CD8-positive, alpha-beta memory T cell (primary cell): ENCODE data around the gene ALLC. TPM values are rescaled to one million over a fixed set of nuclear protein-coding genes. Genes with fewer than 3 reads are reported as not detected.
"Not testable (repeated sequence)": the region's sequence is repeated elsewhere in the genome, so short reads cannot be mapped to it uniquely, and the experiment has no call there.

ENCODE experiments used
- CTCF ChIA-PET: fragments of 350-600 bp; sonication (Branson Sonifier 250); formaldehyde crosslinking; loops from one replicate; lab custom pipeline; 2021; ENCODE audit warnings: antibody characterized with exemption; lab: Charles Lee
- POLR2A ChIA-PET: fragments of 350-600 bp; sonication (Branson Sonifier 250); formaldehyde crosslinking; loops from one replicate; lab custom pipeline; 2021; ENCODE audit warnings: antibody characterized with exemption; lab: Charles Lee
- DNase-seq, 5 donors: peaks; one replicate each; pipeline versions ENCODE4 v3.0.0 to v3.0.0-alpha.2; 2020 to 2022; ENCODE audit warnings: mixed read lengths in 1 of 5
- H3K27ac ChIP-seq: one replicate; pipeline ENCODE4 v1.7.0; 2013; ENCODE audit warnings: low read depth, mild to moderate bottlenecking, low read length, moderate library complexity
- H3K27me3 ChIP-seq: 2 replicates; pipeline ENCODE4 v1.7.0; 2013; ENCODE audit warnings: low read length, mild to moderate bottlenecking; ENCODE audit not compliant: insufficient read depth, poor library complexity, severe bottlenecking
- H3K36me3 ChIP-seq: 2 replicates; pipeline ENCODE4 v1.7.0; 2013; ENCODE audit warnings: mild to moderate bottlenecking, low read length, moderate library complexity; ENCODE audit not compliant: insufficient read depth
- H3K4me1 ChIP-seq: 2 replicates; pipeline ENCODE4 v1.7.0; 2013; ENCODE audit warnings: mild to moderate bottlenecking, low read length, moderate library complexity; ENCODE audit not compliant: insufficient read depth
- H3K4me3 ChIP-seq: 2 replicates; pipeline ENCODE4 v1.7.0; 2013; ENCODE audit warnings: mild to moderate bottlenecking, low read length
- H3K9me3 ChIP-seq: 2 replicates; pipeline ENCODE4 v1.7.0; 2013; ENCODE audit warnings: mild to moderate bottlenecking, low read length
- H3K27ac Mint-ChIP-seq, 8 donors: one replicate each; pipeline ENCODE4 v1.8.0; 2020 to 2021; ENCODE audit warnings: mixed read lengths in 8 of 8, mild to moderate bottlenecking in 6 of 8, inconsistent platforms in 3 of 8, moderate library complexity in 3 of 8
- H3K27me3 Mint-ChIP-seq, 2 donors: one replicate each; pipeline ENCODE4 v1.8.0; 2020 to 2021; ENCODE audit warnings: mixed read lengths in 2 of 2, mild to moderate bottlenecking in 1 of 2, moderate library complexity in 1 of 2
- H3K36me3 Mint-ChIP-seq, 3 donors: one replicate each; pipeline ENCODE4 v1.8.0; 2020 to 2021; ENCODE audit warnings: mixed read lengths in 3 of 3, inconsistent platforms in 1 of 3, mild to moderate bottlenecking in 1 of 3
- H3K4me1 Mint-ChIP-seq, 3 donors: one replicate each; pipeline ENCODE4 v1.8.0; 2020 to 2021; ENCODE audit warnings: mixed read lengths in 3 of 3, inconsistent platforms in 1 of 3, mild to moderate bottlenecking in 1 of 3
- H3K4me3 Mint-ChIP-seq, 7 donors: one replicate each; pipeline ENCODE4 v1.8.0; 2020 to 2021; ENCODE audit warnings: mixed read lengths in 7 of 7, mild to moderate bottlenecking in 6 of 7, moderate library complexity in 4 of 7, inconsistent platforms in 2 of 7
- H3K9me3 Mint-ChIP-seq, 5 donors: one replicate each; pipeline ENCODE4 v1.8.0; 2020 to 2022; ENCODE audit warnings: mixed read lengths in 5 of 5, mild to moderate bottlenecking in 3 of 5, moderate library complexity in 2 of 5, inconsistent platforms in 1 of 5
- polyA plus RNA-seq: library from polyadenylated mRNA; unstranded; fragments of 300-500 nt; fragmentation: Illumina TruSeq; gene quantifications from one replicate; pipeline ENCODE4 v1.2.3, GENCODE V29; 2021
- total RNA-seq, 2 experiments: library from RNA; stranded (reverse); gene quantifications; one replicate each; pipeline ENCODE4 v1.2.3, GENCODE V29; 2021

Gene ALLC
- total and polyA plus RNA-seq, 3 experiments from 2014 or later = not detected

- Histone ChIP-seq H3K27ac (no peak overlapping the region), H3K36me3 (no peaks in the 10 kb centered on the region), H3K4me1 (no peaks in the 10 kb centered on the region), H3K27me3 (no peaks in the 10 kb centered on the region), H3K4me3 (no peak overlapping the region), H3K9me3 (no peaks in the 10 kb centered on the region)
- H3K27me3 Mint-ChIP-seq = peaks cover 3 to 4% of the 10 kb centered on the region in 2 donors
- no peaks in the 10 kb centered on the region for H3K4me1 Mint-ChIP-seq
- ChIA-PET CTCF (no interaction called here), POLR2A (no interaction called here)
- H3K9me3 Mint-ChIP-seq = peaks cover 0 to 2% (median 0%) of the 10 kb centered on the region in 5 donors
- no peak overlapping the region for H3K27ac Mint-ChIP-seq
- H3K36me3 Mint-ChIP-seq = no peaks in the 10 kb centered on the region
- no peak overlapping the region for H3K4me3 Mint-ChIP-seq
- peak in 1 of 5 donors; percentile 43 for DNase-seq
Measured at GRCh38 chr2:3634596-3635121, 23.3 kb upstream of the ALLC start.

- peak in 1 of 5 donors; percentile 26 for DNase-seq
- no peaks in the 10 kb centered on the region for H3K9me3 ChIP-seq
- peaks cover 0 to 2% (median 0%) of the 10 kb centered on the region in 5 donors for H3K9me3 Mint-ChIP-seq
- no peaks in the 10 kb centered on the region for H3K4me1 Mint-ChIP-seq
- POLR2A ChIA-PET = no interaction called here
- H3K4me3 ChIP-seq = no peak overlapping the region
- no peaks in the 10 kb centered on the region for H3K36me3 ChIP-seq
- CTCF ChIA-PET = interaction anchor here (0.9 kb wide), 1 partner anchor 212 kb away, joined by 3 read pairs; no protein-coding TSS in a partner anchor
- H3K27me3 Mint-ChIP-seq = peaks cover 3 to 4% of the 10 kb centered on the region in 2 donors
- H3K27me3 ChIP-seq = no peaks in the 10 kb centered on the region
- H3K4me1 ChIP-seq = no peaks in the 10 kb centered on the region
- H3K36me3 Mint-ChIP-seq = no peaks in the 10 kb centered on the region
- no peak overlapping the region for H3K27ac ChIP-seq
- H3K27ac Mint-ChIP-seq = no peak overlapping the region
- H3K4me3 Mint-ChIP-seq = no peak overlapping the region
Measured at GRCh38 chr2:3635171-3635974, 22.6 kb upstream of the ALLC start.

GRCh38 chr2:3635975-3636327, 22.0 kb upstream of the ALLC start:
- H3K27me3 Mint-ChIP-seq, H3K36me3 Mint-ChIP-seq, H3K27ac ChIP-seq, POLR2A ChIA-PET, H3K4me3 ChIP-seq, H3K36me3 ChIP-seq, H3K27ac Mint-ChIP-seq, H3K4me3 Mint-ChIP-seq, H3K9me3 Mint-ChIP-seq, H3K27me3 ChIP-seq, H3K9me3 ChIP-seq, H3K4me1 Mint-ChIP-seq, H3K4me1 ChIP-seq: not testable (repeated sequence)
- peak in 1 of 5 donors; percentile 30 for DNase-seq
- CTCF ChIA-PET = interaction anchor here (0.9 kb wide), 1 partner anchor 212 kb away, joined by 3 read pairs; no protein-coding TSS in a partner anchor

GRCh38 chr2:3636586-3637310, 21.3 kb upstream of the ALLC start:
- Histone ChIP-seq H3K9me3 (no peaks in the 10 kb centered on the region), H3K4me1 (no peaks in the 10 kb centered on the region), H3K27ac (no peak overlapping the region), H3K36me3 (no peaks in the 10 kb centered on the region), H3K4me3 (no peak overlapping the region), H3K27me3 (no peaks in the 10 kb centered on the region)
- peaks cover 0 to 2% (median 0%) of the 10 kb centered on the region in 5 donors for H3K9me3 Mint-ChIP-seq
- peaks cover 3 to 4% of the 10 kb centered on the region in 2 donors for H3K27me3 Mint-ChIP-seq
- H3K36me3 Mint-ChIP-seq = no peaks in the 10 kb centered on the region
- peak in 1 of 5 donors; percentile 30 for DNase-seq
- ChIA-PET CTCF (no interaction called here), POLR2A (interaction anchor here (0.7 kb wide), 1 partner anchor 9 kb away, joined by 3 read pairs; no protein-coding TSS in a partner anchor)
- H3K4me1 Mint-ChIP-seq = no peaks in the 10 kb centered on the region
- no peak overlapping the region for H3K4me3 Mint-ChIP-seq
- no peak overlapping the region for H3K27ac Mint-ChIP-seq

GRCh38 chr2:3637311-3637675, 20.7 kb upstream of the ALLC start:
- CTCF ChIA-PET = no interaction called here

GRCh38 chr2:3637692-3638455, 20.1 kb upstream of the ALLC start:
- Histone ChIP-seq H3K36me3 (no peaks in the 10 kb centered on the region), H3K9me3 (no peaks in the 10 kb centered on the region), H3K27me3 (no peaks in the 10 kb centered on the region), H3K27ac (no peak overlapping the region), H3K4me1 (no peaks in the 10 kb centered on the region), H3K4me3 (no peak overlapping the region)
- Mint-ChIP-seq H3K36me3 (no peaks in the 10 kb centered on the region), H3K4me1 (no peaks in the 10 kb centered on the region), H3K27ac (no peak overlapping the region), H3K9me3 (peaks cover 0 to 2% (median 0%) of the 10 kb centered on the region in 5 donors), H3K4me3 (no peak overlapping the region), H3K27me3 (peaks cover 3 to 5% of the 10 kb centered on the region in 2 donors)
- peak in 1 of 5 donors; percentile 26 for DNase-seq
- ChIA-PET POLR2A (no interaction called here), CTCF (no interaction called here)

More at GRCh38 chr2:3637311-3637675, 20.7 kb upstream of the ALLC start:
- no peak overlapping the region for H3K4me3 Mint-ChIP-seq
- DNase-seq = no peak
- Histone ChIP-seq H3K9me3 (no peaks in the 10 kb centered on the region), H3K4me3 (no peak overlapping the region), H3K27ac (no peak overlapping the region), H3K27me3 (no peaks in the 10 kb centered on the region), H3K36me3 (no peaks in the 10 kb centered on the region), H3K4me1 (no peaks in the 10 kb centered on the region)
- H3K27me3 Mint-ChIP-seq = peaks cover 3 to 4% of the 10 kb centered on the region in 2 donors
- POLR2A ChIA-PET = interaction anchor here (0.7 kb wide), 1 partner anchor 9 kb away, joined by 3 read pairs; no protein-coding TSS in a partner anchor
- H3K4me1 Mint-ChIP-seq = no peaks in the 10 kb centered on the region
- H3K27ac Mint-ChIP-seq = no peak overlapping the region
- H3K9me3 Mint-ChIP-seq = peaks cover 0 to 2% (median 0%) of the 10 kb centered on the region in 5 donors
- no peaks in the 10 kb centered on the region for H3K36me3 Mint-ChIP-seq

GRCh38 chr2:3638456-3638810, 19.6 kb upstream of the ALLC start:
- Mint-ChIP-seq H3K36me3 (no peaks in the 10 kb centered on the region), H3K4me3 (no peak overlapping the region), H3K27me3 (peaks cover 3 to 6% of the 10 kb centered on the region in 2 donors), H3K27ac (no peak overlapping the region), H3K9me3 (peaks cover 0 to 2% (median 0%) of the 10 kb centered on the region in 5 donors), H3K4me1 (no peaks in the 10 kb centered on the region)
- Histone ChIP-seq H3K4me3 (no peak overlapping the region), H3K4me1 (no peaks in the 10 kb centered on the region), H3K27ac (no peak overlapping the region), H3K36me3 (no peaks in the 10 kb centered on the region), H3K27me3 (no peaks in the 10 kb centered on the region), H3K9me3 (no peaks in the 10 kb centered on the region)
- no peak for DNase-seq
- POLR2A ChIA-PET = no interaction called here
- CTCF ChIA-PET = no interaction called here
